HG03565 (cell line): ENCODE data around the gene CRY1.
"Not testable (repeated sequence)": the region's sequence is repeated elsewhere in the genome, so short reads cannot be mapped to it uniquely, and the experiment has no call there.

Experiments used
- ATAC-seq: cut with Tn5 transposase; IDR thresholded peaks from one replicate; pipeline ENCODE4 v1.9.1; 2021; ENCODE audit warnings: mild to moderate bottlenecking, moderate library complexity; ENCODE audit not compliant: unreplicated experiment

The CRY1 gene

GRCh38 chr12:107108995-107109508 lies 15.7 kb upstream of the CRY1 start:
- no peak for ATAC-seq

DNA sequence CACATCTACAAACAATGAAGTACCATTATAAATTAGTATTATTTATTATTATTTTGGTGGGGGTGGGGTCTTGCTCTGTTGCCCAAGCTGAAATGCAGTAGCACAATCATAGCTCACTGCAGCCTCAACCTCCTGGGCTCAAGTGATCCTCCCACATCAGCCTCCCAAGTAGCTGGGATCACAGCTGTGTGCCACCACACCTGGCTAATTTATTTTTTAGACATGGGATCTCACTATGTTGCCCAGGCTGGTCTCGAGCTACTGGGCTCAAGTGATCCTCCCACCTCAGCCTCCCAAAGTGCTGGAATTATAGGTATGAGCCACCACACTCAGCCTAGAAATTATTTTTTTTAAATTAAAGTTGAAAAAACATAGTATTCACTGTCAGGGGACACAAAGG lies 15.0 kb upstream of the CRY1 start:
- ATAC-seq, result not testable (repeated sequence)

- no peak for ATAC-seq
Observed at GRCh38 chr12:107107381-107107780, 14.0 kb upstream of the CRY1 start.

DNA sequence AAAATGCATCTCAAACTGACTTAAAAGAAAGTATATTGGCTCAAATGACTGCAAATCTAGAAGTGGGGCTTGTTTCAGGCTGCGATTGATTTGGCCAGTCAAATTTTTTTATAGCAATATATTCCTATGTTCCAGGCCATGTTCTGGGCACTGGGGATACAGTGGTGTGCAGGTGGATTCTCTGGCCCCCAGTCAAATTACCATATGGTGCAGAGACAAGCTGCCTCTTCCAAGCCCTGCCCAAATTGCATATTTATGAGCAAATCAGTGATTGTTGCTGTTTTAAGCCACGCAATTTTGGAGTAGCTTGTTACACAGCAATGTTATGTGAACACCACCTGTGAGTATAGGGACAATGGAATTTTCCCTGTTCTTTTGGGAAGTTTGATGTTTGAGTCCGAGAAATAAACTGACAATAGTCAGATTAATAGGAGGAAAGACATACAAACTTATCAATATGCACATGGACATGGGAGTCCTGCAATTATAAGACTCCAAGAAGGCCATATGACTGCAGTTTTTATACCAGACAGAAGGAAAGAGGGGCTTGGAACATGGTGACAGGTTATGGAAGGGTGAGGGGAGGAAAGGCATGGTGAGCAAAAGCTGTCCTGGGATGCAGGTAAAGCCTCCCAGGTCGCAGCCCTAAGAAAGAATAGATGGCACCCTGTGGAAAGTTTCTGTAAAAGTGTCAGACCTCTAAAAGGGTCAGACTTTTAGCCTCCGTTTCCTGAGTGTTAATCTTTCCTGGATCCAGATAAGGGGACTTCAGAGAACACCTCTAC lies 13.1 kb upstream of the CRY1 start:
- no peak for ATAC-seq

GRCh38 chr12:107105410-107105703 lies 12.0 kb upstream of the CRY1 start:
- no peak for ATAC-seq

GRCh38 chr12:107103516-107103915 lies 10.2 kb upstream of the CRY1 start:
- ATAC-seq, result no peak

DNA sequence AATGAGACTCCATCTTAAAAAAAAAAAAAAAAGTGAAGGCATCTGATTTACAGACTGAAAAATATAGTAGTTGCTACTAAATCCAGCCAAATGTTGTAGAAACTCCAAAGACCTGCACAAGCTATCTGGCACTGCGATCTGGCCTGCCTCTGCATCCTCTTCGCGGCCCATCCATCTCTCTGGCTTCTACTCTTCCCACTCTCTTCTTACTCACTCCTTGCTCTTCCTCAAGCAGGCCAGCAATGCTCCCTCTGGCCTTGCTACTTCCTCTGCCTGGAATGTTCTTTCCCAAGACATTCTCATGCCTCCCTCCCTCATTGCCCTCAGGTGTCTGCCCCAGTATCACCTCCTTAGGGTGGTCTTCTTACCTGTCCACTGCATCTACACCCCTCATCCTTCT lies 9.7 kb upstream of the CRY1 start:
- no peak for ATAC-seq

GRCh38 chr12:107102294-107102693 lies 8.9 kb upstream of the CRY1 start:
- no peak for ATAC-seq

- ATAC-seq, result no peak
Observed at GRCh38 chr12:107101651-107102050, 8.3 kb upstream of the CRY1 start.

DNA sequence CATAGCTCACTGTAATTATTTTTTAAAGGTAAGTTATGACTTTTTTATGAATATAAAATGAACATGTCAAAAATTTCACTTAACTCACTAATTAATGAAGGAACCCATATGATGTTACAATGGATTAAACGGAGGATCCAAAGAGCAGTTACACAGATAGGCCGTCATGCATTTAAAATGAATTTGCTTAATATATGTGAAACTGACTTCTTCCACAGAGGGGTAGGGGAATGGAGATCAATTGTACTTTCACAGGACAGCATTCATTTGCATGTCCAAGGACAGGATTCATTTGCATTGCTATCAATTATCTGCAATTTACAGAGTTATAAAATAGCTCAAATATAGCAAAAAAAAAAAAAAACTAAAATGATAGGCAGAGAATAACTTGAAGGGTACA lies 6.6 kb upstream of the CRY1 start:
- ATAC-seq, result no peak

- no peak for ATAC-seq
Observed at GRCh38 chr12:107096571-107096970, 3.2 kb upstream of the CRY1 start.

- ATAC-seq, result no peak
Observed at GRCh38 chr12:107094183-107094448, 767 bp upstream of the CRY1 start.

GRCh38 chr12:107092669-107093416 lies 506 bp downstream of the CRY1 start:
- peak; percentile 15 for ATAC-seq

DNA sequence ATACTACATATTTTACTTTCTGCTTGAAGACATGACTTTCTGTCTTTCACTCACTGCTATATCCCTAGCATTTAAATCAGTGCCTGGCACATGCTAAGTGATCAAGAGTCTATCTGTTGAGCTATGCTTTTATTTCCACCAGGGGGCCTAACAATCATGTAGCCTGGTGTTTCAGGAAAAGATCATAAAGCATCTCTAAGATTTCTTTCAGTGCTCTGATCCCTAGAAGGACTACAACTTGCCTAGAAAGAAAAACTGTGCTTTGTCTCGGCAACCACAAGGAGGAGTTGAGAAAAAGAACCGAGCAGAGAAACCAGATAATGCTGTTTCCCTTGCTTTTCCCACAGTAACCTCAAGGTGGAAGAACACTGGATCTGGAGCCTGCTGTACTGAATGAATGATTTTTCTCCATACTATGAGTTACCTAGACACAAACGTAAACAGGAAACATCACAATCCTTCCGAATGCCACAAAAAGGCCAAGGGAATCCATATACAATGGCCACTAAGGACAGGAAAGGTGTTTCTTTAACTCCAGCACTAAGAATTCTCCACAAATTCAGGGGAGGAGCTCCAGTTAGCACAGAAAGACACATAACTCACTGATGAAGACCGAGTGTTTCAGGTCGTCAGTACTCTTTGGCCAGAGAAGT lies 1.2 kb downstream of the CRY1 start:
- no peak for ATAC-seq

DNA sequence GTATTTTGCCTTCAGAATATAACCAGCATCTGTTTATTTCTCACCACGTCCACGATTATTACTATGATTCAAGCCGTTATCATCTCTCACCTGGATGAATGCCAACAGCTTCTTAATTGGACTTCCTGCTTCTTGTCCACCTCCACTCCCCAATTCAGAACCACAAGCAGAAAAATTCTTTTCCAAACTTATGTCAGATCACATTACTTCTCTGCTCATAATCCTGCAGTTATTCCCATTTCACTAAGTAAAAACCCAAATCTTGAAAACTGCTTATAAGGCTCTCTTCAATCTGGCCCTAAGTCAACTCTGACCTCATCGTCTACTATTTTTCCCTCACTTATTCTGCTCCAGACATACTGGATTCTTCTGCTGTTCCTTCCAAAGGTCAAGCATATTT lies 2.0 kb downstream of the CRY1 start:
- no peak for ATAC-seq

GRCh38 chr12:107090711-107091110 lies 2.6 kb downstream of the CRY1 start:
- no peak for ATAC-seq

DNA sequence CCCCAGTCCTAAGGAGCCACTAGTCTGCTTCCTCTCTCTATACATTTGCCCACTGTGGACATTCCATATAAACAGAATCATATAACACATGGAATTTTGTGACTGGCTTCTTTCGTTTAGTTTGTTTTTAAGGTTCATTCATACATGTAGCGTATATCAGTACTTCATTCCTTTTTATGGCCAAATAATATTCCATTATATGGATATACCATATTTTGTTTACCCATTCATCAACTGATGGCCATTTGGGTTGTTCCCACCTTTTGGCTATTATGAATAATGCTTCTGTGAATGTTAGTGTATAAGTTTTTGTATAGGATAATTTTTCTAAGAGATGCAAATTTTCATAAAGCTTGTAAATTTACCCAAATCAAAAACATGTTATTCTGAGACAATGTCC lies 4.4 kb downstream of the CRY1 start:
- no peak for ATAC-seq

DNA sequence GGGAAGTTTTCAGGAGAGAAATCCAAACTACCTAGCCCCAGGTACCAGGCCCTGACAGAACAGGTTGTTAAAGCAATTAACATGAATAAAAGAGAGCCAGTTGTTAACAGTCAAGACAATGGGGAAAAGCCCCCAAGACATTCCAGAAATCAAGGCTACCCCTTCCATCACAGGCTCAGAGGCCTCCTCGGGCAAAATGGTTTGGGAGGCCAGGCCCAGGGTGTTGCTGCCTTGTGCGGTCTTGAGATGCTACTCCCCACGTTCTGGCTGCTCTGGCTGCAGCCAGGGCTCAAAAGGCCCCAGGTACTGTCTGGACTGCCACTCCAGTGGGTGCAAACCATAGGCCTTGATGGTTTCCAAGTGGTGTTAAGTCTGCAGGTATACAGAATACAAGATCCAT lies 7.0 kb downstream of the CRY1 start:
- ATAC-seq, result no peak

GRCh38 chr12:107081778-107082177 lies 11.6 kb downstream of the CRY1 start:
- no peak for ATAC-seq

DNA sequence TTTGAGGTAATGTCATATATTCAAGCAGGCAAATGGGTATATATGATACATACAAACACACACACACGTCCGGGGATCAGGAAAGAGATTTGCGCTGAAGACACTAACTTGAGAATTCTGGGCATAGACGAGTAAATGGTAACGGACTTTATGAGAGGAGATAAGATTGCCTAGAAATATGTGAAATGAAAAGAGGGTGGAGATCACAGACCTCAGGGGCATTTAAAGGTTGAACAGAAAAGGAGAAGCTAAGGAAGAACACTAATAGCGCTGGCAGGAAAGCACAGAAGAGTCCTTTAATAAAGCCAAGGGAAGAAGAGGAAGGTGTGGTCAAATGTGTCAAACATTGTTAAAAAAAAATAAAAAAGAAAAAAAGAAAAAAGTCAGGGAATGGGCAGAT lies 13.1 kb downstream of the CRY1 start:
- ATAC-seq, result no peak

- no peak for ATAC-seq
Observed at GRCh38 chr12:107079172-107080011, 14.0 kb downstream of the CRY1 start.
